Keratinocyte (primary cell): Measurements from ENCODE around the gene PDE6A. TPM values are rescaled to one million over a fixed set of nuclear protein-coding genes. Genes with fewer than 3 reads are reported as not detected.

Experiments used
- DNase-seq: peaks from one replicate; pipeline ENCODE4 v3.0.0-alpha.2; 2011; ENCODE audit warnings: low read depth, missing footprints, low spot score
- FAIRE-seq: peaks from 2 replicates; lab custom pipeline; 2011; peaks lifted over from hg19 to GRCh38; lab: Jason Lieb, UNC
- H2AFZ ChIP-seq: 2 replicates; pipeline ENCODE4 v1.6.0; 2012; ENCODE audit warnings: low read length, control low read depth, inconsistent platforms; ENCODE audit not compliant: control insufficient read depth
- H3K27ac ChIP-seq: 2 replicates; pipeline ENCODE4 v1.5.1; 2011; ENCODE audit warnings: low read length; ENCODE audit not compliant: control insufficient read depth, insufficient read depth
- H3K27me3 ChIP-seq: 3 replicates; pipeline ENCODE4 v1.6.0; 2011; ENCODE audit warnings: low read length; ENCODE audit not compliant: control insufficient read depth, insufficient read depth; ENCODE audit errors: extremely low read depth
- H3K36me3 ChIP-seq, 2 experiments: 2 replicates in 1 of 2; 3 replicates in 1 of 2; pipeline ENCODE4 v1.5.1; 2011; ENCODE audit warnings: low read length in 2 of 2, mild to moderate bottlenecking in 1 of 2; ENCODE audit not compliant: control insufficient read depth in 2 of 2, insufficient read depth in 2 of 2; ENCODE audit errors: extremely low read depth in 1 of 2
- H3K4me1 ChIP-seq: 3 replicates; pipeline ENCODE4 v1.5.1; 2011; ENCODE audit warnings: low read length; ENCODE audit not compliant: control insufficient read depth, insufficient read depth; ENCODE audit errors: extremely low read depth
- H3K4me2 ChIP-seq: 3 replicates; pipeline ENCODE4 v1.6.0; 2011; ENCODE audit warnings: low read depth, low read length; ENCODE audit not compliant: control insufficient read depth, insufficient read depth; ENCODE audit errors: extremely low read depth
- H3K4me3 ChIP-seq, 3 experiments: fragments of 200-600 bp in 1 of 3; sonication (generic) in 1 of 3; 2 replicates in 2 of 3; 3 replicates in 1 of 3; pipeline ENCODE4 v1.5.1; 2011 to 2016; ENCODE audit warnings: low read length in 3 of 3, mild to moderate bottlenecking in 3 of 3, control low read depth in 2 of 3, inconsistent platforms in 1 of 3, low read depth in 1 of 3, mixed read lengths in 1 of 3, mixed run types in 1 of 3, moderate library complexity in 1 of 3; ENCODE audit not compliant: control insufficient read depth in 2 of 3, insufficient read depth in 2 of 3; ENCODE audit errors: extremely low read depth in 1 of 3
- H3K79me2 ChIP-seq: 2 replicates; pipeline ENCODE4 v1.6.0; 2012; ENCODE audit warnings: low read length; ENCODE audit not compliant: control insufficient read depth, insufficient read depth
- H3K9ac ChIP-seq: 3 replicates; pipeline ENCODE4 v1.6.0; 2011; ENCODE audit warnings: low read length; ENCODE audit not compliant: control insufficient read depth, insufficient read depth; ENCODE audit errors: extremely low read depth
- H3K9me1 ChIP-seq: 3 replicates; pipeline ENCODE4 v1.6.0; 2011; ENCODE audit warnings: low read length; ENCODE audit not compliant: control insufficient read depth, insufficient read depth; ENCODE audit errors: extremely low read depth
- H3K9me3 ChIP-seq: 2 replicates; pipeline ENCODE4 v1.5.1; 2012; ENCODE audit warnings: low read depth, low read length; ENCODE audit not compliant: control insufficient read depth
- H4K20me1 ChIP-seq: 3 replicates; pipeline ENCODE4 v1.6.0; 2011; ENCODE audit warnings: low read length; ENCODE audit not compliant: control insufficient read depth, insufficient read depth; ENCODE audit errors: extremely low read depth
- CTCF ChIP-seq, 3 experiments: IDR thresholded peaks in 1 of 3; conservative IDR thresholded peaks in 1 of 3; optimal IDR thresholded peaks in 1 of 3; 2 replicates in 2 of 3; 3 replicates in 1 of 3; pipeline versions ENCODE3 to v1.5.1; 2011; ENCODE audit warnings: low read length in 3 of 3, mild to moderate bottlenecking in 3 of 3, moderate library complexity in 2 of 3, control low read depth in 1 of 3, inconsistent platforms in 1 of 3; ENCODE audit not compliant: insufficient read depth in 2 of 3; ENCODE audit errors: extremely low read depth in 1 of 3
- EZH2 ChIP-seq: IDR thresholded peaks from one replicate; pipeline ENCODE4 v1.6.1; 2012; ENCODE audit warnings: inconsistent platforms, mild to moderate bottlenecking, low read length, moderate library complexity
- dilution Hi-C: fragments of 300-500 bp; cut with MboI; formaldehyde crosslinking; loops from one replicate; pipeline ENCODE4 v1.7.0; 2020; ENCODE audit warnings: low sequenced_read_pairs; ENCODE audit not compliant: extremely low pct_ligation_motif_present
- polyA plus RNA-seq, 5 experiments: library from polyadenylated mRNA; depleted of rRNA in 3 of 5; stranded (reverse) in 3 of 5; stranded (forward) in 1 of 5; unstranded in 1 of 5; fragments of >200 nt; gene quantifications; 1 replicate in 1 of 5; 2 replicates in 3 of 5; 3 replicates in 1 of 5; pipeline versions ENCODE4 v1.2.1 to v1.2.3, GENCODE V29; 2011 to 2012; ENCODE audit warnings: missing spikeins in 2 of 5, low read depth in 1 of 5, low replicate concordance in 1 of 5

Gene PDE6A
- polyA plus RNA-seq, 1 donor (not counting 4 experiments of a cell fraction or from before 2014, with no cell fraction given) = 0.03 TPM

DNA sequence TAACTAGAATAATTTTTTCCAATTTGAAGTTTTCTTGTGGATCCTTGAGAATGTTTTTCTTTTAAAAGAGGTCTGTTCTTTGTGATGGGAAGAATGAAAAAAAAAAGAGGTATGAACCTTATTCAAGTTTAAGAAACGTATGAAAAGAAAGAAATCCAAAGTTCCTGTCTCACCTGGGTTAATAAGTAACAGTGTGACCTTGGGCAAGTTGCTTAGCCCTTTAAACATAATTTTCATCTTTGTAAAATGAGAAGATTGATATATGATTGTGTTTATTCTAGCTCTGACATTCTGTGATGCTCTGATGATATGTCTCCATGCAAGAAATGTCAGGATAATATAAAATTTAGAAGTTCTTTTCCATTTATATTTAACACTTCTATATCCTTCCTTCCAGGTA lies 35.3 kb upstream of the PDE6A start:
- DNase-seq = no peak
- Histone ChIP-seq H3K27me3 (no peaks in the 10 kb centered on the region), H4K20me1 (no peaks in the 10 kb centered on the region), H2AFZ (no peak overlapping the region), H3K9ac (no peak overlapping the region), H3K36me3 (peaks cover 0 to 7% of the 10 kb centered on the region in 2 experiments), H3K4me1 (peaks cover 3% of the 10 kb centered on the region), H3K9me1 (no peaks in the 10 kb centered on the region), H3K9me3 (no peaks in the 10 kb centered on the region), H3K79me2 (no peaks in the 10 kb centered on the region), H3K27ac (no peak overlapping the region), H3K4me3 (no peak overlapping the region), H3K4me2 (no peak overlapping the region)
- dilution Hi-C loops = no loop called here
- TF ChIP-seq CTCF (optimal IDR thresholded peaks at IDR 0.05 in 1 of 3, IDR thresholded peaks at IDR 0.05 in 1 of 3, conservative IDR thresholded peaks at IDR 0.05 in 1 of 3; ENCODE audit: extremely low read depth in 1 of 3, insufficient read depth in 2 of 3, low read length in 3 of 3) = no peak
- no peak for TF ChIP-seq EZH2
- no peak for FAIRE-seq

DNA sequence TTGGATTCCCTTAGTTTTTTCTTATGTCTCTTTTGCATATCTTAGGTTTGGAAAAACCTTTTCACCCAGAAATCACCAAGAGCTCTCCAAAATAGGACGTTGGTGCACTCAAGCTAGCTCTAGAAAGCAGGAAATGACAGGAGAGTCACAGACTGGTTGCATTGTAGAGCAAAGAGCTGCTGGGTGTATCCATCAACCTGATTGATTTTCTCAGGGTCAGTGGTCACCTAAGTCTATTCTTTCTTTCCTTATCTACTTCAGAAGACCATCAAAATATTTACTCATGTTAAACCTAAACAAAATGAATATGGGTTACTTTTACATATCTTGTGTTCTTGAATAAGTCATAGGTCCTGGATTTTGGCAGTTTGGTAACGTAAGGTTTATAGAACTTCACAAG lies 30.8 kb upstream of the PDE6A start:
- peaks cover 0 to 6% of the 10 kb centered on the region in 2 experiments for H3K36me3 ChIP-seq
- no peaks in the 10 kb centered on the region for H4K20me1 ChIP-seq
- no peaks in the 10 kb centered on the region for H3K9me1 ChIP-seq
- DNase-seq (no peak), FAIRE-seq (no peak)
- H3K27ac ChIP-seq = no peak overlapping the region
- no peaks in the 10 kb centered on the region for H3K79me2 ChIP-seq
- H3K9me3 ChIP-seq = no peaks in the 10 kb centered on the region
- no peak overlapping the region for H3K4me2 ChIP-seq
- no peak overlapping the region for H2AFZ ChIP-seq
- H3K9ac ChIP-seq = no peak overlapping the region
- TF ChIP-seq CTCF (optimal IDR thresholded peaks at IDR 0.05 in 1 of 3, IDR thresholded peaks at IDR 0.05 in 1 of 3, conservative IDR thresholded peaks at IDR 0.05 in 1 of 3; ENCODE audit: extremely low read depth in 1 of 3, insufficient read depth in 2 of 3, low read length in 3 of 3) = no peak
- no peak for TF ChIP-seq EZH2
- no peak overlapping the region for H3K4me3 ChIP-seq
- H3K27me3 ChIP-seq = no peaks in the 10 kb centered on the region
- dilution Hi-C loops = no loop called here
- H3K4me1 ChIP-seq = peaks cover 3% of the 10 kb centered on the region
